Activated CD4-positive, alpha-beta T cell treated with anti-CD3 and anti-CD28 coated beads, Interleukin-2, amount 50 U/mL, for 16 hours (primary cell): ENCODE results near the gene MGAT5.

Experiments used
- DNase-seq: peaks from one replicate; pipeline ENCODE4 v3.0.0-alpha.2; 2020

MGAT5 gene

DNA sequence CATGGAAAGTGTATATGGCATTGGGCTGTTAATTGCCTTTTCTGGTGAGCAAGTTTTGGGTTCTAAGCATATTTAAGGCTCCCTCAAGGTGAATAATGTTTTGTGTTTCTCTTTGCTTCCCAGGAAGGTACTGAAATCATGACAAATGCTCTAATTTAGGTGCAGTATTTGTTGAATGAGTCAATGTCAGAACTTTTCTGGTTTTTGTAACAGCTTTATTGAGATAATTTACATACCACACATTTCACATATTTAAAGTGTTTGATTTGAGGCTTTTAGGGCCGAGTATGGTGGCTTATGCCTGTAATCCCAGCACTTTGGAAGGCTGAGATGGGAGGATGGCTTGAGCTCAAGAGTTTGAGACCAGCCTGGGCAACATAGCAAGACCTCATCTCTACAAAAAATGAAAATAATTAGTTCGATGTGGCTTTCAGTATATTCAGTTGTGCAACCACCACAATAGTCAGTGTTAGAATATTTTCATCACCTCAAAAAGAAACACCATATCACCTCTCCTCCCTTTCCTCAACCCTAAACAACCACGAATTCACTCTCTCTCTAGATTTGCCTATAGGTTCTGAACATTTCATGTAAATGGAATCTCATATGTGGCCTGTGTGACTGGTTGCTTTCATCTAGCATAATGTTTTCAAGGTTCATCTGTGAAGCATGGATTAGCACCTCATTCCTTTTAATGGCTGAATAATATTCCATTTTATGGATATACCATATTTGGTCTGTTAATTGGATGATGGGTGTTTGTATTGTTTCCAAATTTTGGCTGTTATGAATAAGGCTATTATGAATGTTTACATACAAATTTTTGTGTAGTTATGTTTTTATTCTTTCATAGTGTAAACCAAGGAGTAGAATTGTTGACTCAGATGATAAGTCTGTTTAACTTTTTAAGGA is 54.9 kb downstream of the MGAT5 start:
- no peak for DNase-seq

DNA sequence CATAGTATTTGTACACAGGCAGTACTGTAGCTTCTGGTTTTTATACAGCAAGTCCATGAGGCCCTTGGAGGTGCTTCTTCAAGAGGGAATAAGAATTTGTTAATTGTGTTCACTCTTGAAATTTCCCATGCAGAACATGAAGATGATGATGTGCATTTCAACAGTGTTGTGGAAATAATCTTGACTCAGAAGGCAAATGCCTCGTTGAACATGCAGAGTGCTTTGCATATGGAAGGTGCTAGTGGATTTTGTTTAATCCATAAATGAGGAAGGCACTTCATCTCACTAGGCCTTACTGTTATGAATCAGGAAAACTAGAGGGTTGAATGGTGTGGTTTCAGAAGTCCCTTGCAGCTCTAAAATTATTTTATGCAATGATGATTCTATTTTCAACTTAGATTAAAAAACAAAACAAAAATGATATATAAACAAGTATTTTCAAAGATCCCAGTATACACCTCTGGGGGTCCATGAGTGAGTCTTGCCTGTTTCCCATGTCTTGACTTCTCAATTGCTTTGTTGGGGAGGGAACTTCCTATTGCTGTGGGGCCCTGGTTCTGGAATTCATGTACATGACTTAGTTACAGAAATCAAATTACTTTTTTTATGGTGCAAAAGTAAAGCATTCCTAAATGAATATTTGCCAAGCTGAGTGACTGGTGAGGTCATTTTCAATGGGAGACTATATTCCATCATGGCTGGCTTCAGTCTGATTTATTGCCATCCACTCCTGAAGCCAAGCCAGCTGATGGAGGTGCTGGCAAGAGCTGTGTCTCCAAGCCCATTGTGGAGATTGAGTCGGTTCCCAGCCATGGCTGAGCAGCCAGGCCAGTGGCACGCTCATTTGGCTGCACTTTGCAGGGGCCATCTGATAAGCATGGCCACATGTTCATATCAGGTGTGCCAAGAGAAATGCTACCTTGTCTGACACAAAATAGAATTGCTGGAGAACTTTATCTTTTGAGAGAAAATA is 56.5 kb downstream of the MGAT5 start:
- DNase-seq: no peak

DNA sequence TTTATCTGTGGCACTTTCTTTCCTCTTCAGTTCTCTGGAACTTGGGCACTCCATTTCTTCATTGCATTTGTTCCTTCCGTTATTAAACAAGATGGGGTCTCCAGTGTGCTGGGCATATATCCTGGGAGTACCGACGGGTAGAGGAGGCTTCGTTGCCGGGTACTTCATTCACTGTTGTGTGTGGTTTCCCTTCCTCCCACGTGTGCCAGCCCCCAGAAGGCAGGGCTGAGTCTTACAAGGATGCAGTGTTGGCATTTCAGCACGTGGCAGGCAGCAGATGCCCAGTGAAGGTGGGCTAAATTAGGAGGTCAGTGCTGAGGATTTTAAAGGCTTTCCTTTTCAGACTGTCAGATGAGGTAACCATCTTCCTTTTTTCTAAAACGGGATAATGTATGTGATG is 58.6 kb downstream of the MGAT5 start:
- no peak for DNase-seq

DNA sequence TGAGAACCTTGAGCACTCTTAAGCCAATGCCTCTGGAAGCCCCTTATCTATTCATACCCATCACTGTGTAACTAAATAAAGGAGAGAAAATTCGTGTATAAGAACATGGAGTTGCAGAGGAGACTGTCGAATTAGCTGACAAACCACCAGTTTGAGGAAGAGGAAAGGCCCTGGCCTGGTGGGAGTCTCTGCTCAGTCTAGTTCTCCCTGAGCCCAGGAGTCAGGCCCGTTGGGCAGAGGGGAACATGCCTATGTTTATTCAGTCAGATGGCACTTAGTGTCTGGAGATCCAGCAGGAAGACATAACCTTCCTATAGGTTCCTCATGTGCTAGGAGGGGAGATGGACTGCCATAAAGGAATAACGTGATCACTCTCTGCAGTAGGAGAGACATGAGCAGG is 60.3 kb downstream of the MGAT5 start:
- no peak for DNase-seq

DNA sequence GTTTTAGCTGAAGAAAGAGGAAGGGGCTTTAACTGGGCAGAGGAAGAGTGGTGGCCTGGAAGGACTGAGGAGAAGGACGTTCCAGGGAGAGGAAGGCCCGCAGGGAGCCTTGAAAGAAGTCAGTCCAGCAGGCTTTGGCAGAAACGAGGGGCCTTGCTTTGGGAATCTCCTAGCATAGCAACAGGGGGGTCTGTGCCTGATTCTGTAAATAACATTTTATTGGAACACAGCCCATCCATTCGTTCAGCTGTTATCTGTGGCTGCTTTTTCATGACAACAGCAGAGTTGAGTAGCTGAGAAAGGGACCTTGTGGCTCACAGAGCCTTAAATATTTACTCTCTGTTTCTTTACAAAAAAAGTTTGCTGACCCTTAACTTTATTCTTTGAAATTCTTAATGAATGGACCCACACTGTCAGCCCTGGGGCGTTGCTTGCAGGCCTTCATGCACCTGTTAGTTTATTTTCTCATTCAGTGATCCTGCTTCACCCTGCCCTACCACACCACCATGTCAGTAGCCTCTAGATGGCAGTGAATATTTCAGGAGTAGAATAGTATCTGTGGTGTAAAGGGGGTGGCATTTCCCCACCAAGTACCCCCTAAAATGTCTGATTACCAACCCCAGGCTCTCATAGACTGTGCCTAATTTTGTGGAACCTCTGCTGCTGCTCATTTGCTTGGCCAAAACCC is 61.0 kb downstream of the MGAT5 start:
- no peak for DNase-seq

DNA sequence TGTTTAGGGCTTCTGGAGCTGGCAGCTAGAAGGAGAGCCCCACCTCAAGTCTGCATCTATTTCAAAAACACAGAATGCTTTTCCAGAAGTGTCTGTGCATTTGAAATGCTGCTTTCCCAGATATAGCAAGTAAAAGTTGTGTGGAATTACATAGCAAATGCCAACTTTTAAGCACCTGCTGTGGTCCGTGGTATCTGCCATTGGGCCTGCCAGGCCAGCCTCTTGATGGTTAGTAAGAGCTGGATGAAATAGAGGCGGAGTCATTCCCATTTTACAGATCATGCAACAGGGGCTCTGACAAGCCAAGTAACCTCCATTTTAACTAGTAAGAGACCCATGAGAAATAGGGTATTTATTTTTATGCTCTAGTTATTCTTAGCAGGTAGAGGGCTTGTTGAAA is 61.6 kb downstream of the MGAT5 start:
- no peak for DNase-seq

DNA sequence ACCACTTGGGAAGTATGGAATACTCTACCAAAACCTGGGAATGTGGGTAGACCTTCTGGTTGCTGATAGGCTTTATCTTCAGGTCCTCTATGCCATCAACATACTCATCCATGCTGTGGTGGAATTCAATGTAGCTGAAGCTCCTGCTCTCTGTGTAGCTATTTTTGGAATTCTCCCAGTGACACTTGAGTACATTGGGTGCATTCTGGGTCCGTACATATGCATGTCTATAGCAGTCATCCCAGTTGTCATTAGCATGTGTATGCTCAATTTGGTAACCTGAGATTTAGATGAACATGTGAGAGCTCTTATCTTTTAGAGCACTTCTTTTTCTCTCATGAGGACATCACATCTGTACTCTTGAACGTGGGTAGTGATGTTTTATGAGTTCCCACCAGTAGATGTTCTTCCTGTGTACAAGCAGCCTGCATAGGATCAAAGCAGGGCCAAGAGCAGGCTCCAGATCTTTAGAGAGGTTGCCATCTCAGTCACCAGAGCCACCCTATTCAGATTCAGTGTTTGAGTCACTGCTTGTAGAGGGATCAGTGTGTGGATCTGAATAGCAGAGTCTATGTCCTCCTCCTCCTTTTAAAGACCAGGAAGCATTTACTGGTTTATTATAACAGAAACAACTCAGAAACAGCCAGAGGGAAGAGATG is 65.9 kb downstream of the MGAT5 start:
- peak; percentile 17 for DNase-seq

DNA sequence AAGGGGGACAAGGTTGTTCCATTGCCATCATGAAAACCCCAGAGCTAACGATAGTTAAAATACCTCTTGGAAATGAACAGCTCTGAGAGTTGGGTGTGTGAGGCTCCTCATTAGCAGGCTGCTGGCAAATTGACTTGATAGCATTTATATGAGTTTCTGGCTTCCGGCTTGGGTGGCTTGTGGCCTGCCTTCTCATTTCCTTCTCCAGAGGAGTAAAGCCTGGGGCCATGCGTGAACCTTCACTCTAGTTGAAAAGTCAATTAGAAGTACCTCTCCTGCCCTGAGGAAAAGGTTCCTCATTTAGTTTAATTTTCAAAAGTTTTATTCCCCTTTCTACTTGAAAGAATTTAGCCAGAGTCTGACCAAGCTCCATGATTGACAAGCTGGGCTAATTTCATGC is 67.1 kb downstream of the MGAT5 start:
- peak; percentile 56 for DNase-seq

DNA sequence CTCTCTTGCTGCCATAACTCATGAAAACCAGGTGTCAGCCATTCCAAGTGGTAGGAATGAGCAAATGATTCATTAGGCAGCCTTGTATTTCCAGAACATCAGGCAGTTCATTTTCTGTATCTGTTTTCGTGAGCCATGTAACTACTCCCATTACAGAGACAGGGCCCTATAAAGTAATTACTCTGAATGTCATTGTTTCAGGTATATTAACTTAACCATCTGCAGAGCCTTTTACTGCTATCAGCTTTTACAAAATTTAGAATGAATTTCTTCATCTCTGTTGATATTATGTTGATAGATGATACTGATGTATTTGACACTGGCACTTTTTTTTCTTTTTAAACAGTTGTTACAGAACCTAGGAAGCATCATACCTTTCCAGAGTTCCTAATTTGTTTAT is 69.9 kb downstream of the MGAT5 start:
- DNase-seq: no peak

DNA sequence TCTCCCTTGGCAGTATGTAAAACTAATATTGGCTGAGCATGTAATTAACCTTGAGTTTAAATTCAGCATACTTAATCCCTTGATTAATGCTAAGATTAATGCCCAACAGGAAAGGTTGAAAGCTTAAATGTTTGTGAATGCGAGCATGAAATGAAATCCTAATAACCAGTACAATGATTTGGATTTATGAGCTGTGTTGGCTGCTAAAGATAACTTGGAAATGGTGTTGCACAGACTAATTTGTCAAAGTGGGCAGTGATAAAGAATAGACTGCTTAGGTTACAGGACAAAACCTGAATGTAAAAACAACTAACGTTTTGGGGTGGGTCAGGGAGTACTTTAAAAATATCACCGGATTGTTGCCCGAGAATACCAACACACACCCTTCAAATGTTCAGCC is 70.6 kb downstream of the MGAT5 start:
- no peak for DNase-seq

DNA sequence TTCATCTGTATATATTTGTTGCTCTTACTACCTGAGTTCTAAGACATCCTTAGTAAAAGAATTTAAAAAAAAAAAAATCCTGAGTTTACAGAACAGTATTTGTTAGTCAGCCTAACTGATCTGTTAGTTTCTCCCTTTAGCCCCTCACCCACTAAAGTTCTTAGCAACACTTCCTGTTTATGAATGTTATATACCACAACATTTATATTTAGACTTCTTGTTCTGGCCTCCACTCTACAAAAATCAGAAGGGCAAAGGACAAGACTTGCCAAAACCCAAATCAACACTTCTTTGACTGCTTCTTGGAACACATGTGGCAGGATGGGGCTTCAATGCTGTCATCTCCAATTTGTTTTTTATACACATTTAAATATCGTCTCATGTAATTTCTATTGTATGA is 71.1 kb downstream of the MGAT5 start:
- no peak for DNase-seq

DNA sequence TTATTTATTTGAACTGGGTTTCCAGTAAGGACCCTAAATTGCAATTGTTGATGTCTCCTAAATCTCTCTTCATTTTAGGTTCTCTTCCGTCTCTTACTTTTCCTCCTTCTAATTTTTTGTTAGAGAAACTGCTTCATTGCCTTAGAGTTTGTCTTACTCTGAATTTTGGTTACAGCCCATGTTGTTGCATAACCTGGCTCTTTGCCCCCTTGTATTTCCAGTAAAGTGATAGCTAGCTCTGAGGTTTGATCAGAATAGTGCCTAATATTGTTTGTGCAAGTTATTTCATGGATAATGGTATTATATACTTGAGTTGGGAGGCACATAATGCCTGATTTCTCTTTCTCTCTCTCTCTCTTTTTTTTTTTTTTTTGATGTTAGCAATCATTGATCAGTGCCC is 71.8 kb downstream of the MGAT5 start:
- no peak for DNase-seq

DNA sequence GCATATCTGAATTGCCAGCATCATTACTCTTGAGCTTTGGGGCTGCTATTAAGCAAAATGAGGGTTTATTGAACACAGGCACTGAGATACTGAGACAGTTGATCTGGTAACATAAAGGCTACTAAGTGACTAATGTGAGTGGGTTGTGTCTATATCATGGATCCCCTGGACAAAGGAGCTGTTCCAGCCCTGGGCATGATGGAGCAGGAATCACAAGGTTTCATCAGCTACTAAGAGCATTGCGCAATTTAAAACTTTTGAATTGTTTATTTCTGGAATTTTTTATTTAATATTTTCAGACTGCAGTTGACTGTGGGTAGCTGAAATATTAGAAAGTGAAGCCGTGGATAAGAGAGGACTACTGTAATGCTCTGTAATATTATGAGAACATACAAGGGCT is 73.5 kb downstream of the MGAT5 start:
- DNase-seq: no peak

DNA sequence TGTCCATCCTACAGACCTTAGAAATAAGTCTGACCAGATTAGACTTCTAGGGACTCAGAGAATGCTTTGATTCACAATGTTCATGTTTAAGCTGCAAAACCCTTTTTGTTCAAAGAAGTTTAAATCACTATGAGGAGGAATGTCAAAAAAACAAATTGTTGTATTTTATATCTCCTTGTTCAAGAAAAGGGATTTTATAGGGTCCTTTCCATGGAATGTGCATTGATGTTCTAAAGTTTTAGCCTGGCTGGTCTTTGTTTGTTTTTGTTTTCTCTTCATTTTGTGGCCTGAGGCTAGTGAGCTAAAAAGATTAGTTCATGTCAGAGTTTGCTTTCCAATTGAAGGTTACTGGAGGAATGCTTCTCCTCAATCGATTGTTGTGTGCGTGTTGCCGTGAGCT is 77.2 kb downstream of the MGAT5 start:
- no peak for DNase-seq

DNA sequence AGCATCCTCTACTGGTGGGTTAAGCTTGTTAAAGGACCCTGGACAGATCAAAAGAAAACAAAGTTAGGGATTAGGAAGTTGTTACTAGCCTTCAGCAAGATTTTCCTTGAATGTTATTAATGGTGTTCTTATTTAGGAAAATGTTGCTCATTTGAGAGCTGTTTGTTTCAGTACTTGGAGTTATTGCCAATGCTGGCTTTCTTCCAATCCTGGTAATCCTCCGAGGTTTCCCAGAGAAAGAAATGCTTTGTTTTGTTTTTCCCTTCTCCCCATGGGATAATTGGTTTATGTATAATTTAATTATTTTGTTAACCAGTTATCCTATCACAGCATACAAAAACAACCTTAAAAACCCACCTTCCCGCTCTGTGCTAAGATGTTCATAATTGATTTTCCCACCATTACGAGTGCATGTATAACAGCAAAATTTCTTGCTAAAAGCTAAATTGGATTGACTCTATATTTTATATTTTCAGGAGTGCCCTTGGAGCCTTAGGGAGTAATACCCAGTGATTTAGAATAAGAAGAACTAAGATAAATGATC is 79.8 kb downstream of the MGAT5 start:
- no peak for DNase-seq

DNA sequence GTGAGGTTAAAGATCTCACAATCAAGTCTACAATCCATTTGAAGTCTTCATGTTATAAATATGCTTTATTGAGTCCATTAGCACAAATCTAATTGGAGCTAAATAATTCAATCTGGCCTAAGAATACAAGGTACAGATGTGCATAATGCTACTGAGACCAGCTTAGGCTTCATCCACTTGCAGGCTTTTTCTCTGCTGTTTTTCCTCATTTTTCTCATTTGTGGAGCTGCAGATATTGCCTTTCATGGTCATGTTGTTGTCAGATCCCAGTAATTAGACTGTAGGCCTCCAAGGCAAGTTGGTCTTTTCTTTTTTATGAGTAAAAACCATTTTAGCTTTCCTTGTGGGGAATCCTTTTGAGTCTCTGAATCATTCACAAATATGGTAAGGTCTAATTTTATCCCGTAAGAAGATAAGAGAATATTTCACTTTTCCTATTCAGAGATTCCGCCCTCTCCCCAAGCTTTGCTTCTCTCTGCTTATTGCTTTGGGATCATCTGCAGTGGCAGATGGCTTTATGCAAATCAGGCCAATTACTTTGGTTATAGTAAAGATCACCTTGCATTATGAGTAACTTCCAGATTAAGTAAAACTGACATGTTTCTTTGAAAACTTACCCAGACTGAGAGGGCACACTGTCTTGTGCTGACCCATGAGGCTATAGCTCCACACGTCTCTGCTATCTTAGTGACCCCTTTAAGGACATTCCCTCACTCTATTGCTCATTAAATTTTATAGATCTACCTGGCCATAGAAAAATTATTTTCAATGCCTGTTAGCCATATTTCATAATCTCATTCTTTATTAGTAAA is 80.9 kb downstream of the MGAT5 start:
- DNase-seq: no peak

DNA sequence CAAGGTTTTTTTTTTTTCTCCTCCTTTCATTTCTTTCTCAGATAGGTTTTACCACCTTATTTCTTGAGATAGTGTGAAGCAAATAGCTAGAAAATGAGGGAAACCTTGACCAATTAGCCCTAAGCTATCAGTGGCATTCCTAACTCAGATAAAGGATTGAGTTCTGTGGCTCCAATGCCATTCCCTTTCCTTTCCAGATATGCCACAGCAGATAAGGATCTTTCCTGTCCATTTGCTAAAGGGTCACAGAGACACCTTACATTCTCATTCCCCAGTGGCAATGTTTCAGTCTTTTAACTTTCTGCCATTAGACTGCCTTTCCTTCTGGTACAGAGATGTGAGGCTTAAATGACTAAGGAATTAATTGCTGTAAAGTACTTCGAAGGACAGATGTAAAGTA is 81.7 kb downstream of the MGAT5 start:
- no peak for DNase-seq

DNA sequence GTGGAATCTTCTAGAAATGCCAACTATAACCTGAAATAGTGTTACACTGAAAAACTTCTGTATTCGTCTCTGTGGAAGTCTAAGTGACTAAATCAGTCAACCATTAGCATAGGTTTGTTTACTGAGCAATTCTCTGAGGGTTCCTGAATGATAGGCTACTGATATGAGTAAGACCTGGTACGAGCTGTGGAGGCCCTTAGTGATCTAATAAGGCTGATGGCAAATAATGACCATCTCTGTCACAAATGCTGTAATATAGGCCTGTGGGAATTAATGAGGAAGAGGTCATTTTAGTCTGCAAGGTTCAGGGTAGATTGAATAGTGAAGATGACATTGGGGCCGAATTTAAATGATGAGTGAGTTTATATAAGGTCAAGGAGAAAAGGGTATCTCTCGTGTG is 82.5 kb downstream of the MGAT5 start:
- DNase-seq: no peak

DNA sequence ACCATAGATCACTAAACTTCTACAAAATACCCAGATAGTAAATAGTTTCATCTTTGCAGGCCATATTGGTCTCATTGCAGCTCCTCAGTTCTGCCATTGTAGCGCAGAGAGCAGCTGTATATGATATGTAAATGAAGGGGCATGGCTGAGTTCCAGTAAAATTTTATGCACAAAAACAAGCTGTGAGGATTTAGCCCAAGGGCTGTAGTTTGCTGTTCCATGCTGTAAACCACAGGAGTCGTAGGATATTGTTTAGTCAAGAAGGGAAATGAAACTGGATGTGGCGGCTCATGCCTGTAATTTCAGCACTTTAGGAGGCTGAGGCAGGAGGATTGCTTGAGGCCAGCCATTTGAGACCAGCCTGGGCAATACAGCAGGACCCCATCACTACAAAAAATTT is 83.0 kb downstream of the MGAT5 start:
- DNase-seq: no peak

DNA sequence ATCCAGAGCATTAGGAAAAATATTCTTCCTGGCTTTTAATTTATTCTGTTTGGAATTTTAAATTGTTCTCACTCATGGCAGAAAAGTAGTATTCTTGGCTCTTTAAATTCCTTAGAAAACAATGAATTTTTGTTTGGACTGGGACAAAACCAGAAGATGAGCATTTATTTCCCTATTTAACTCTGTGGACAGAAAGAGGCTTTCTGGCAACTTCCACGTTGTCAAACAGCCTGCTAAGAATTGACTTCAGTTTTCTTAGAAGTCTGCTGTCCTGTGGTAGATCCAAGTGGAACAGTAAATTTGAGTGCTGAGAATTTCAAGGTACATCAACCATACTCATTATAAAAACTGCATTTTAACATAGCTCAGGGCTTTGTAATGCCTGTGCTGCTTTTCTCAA is 83.8 kb downstream of the MGAT5 start:
- DNase-seq: no peak

DNA sequence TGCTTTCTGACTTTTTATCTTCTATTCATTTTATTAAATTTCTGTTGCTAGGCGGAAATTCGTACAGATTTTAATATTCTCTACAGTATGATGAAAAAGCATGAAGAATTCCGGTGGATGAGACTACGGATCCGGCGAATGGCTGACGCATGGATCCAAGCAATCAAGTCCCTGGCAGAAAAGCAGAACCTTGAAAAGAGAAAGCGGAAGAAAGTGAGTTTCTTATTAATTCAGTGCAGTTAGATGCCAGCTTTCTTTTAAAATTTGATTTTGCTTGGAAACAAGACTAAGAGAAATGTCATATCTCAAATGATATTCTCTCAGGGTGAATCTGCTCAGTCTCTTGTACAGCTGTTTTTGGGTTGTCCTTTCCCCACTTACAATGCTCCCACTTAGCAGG is 84.3 kb downstream of the MGAT5 start:
- DNase-seq: no peak

DNA sequence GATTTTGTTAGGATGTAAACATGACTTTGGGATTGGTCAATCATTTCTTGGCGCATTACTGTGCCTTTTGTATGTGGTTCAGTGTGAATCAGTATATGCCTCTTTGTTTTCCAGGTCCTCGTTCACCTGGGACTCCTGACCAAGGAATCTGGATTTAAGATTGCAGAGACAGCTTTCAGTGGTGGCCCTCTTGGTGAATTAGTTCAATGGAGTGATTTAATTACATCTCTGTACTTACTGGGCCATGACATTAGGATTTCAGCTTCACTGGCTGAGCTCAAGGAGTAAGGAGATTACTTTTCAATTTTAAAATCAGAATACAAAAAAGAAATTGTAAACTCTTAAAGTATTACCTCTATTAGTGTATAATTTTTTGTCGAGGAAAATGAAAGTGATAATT is 87.6 kb downstream of the MGAT5 start:
- no peak for DNase-seq
